ENCODE measurements around the gene ZNF473. TPM values are rescaled to one million over a fixed set of nuclear protein-coding genes. Genes with fewer than 3 reads are reported as not detected.

The ZNF473 gene
- total RNA-seq, 1 donor from 2014 or later = 9.7 TPM

- H3K4me3 ChIP-seq (ENCODE audit: insufficient read depth, low read depth, low read length) = no peak overlapping the region
- H3K9me3 Mint-ChIP-seq (ENCODE audit: unreplicated experiment) = no peaks in the 10 kb centered on the region
- H3K27ac Mint-ChIP-seq (ENCODE audit: unreplicated experiment) = no peak overlapping the region
- H3K36me3 Mint-ChIP-seq (ENCODE audit: low read depth, unreplicated experiment) = peaks cover 39% of the 10 kb centered on the region
- H3K4me1 ChIP-seq (ENCODE audit: insufficient read depth, low read length) = peaks cover 13% of the 10 kb centered on the region
- TF ChIP-seq, protein P1, sequence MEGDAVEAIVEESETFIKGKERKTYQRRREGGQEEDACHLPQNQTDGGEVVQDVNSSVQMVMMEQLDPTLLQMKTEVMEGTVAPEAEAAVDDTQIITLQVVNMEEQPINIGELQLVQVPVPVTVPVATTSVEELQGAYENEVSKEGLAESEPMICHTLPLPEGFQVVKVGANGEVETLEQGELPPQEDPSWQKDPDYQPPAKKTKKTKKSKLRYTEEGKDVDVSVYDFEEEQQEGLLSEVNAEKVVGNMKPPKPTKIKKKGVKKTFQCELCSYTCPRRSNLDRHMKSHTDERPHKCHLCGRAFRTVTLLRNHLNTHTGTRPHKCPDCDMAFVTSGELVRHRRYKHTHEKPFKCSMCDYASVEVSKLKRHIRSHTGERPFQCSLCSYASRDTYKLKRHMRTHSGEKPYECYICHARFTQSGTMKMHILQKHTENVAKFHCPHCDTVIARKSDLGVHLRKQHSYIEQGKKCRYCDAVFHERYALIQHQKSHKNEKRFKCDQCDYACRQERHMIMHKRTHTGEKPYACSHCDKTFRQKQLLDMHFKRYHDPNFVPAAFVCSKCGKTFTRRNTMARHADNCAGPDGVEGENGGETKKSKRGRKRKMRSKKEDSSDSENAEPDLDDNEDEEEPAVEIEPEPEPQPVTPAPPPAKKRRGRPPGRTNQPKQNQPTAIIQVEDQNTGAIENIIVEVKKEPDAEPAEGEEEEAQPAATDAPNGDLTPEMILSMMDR (IDR thresholded peaks at IDR 0.05; ENCODE audit: insufficient read depth, low read depth, low read length) = no peak
- no peak for TF ChIP-seq EZH2 (IDR thresholded peaks at IDR 0.05; ENCODE audit: insufficient read depth, low read length)
- no peaks in the 10 kb centered on the region for H3K27me3 Mint-ChIP-seq (ENCODE audit: low read depth, unreplicated experiment)
- H3K4me2 ChIP-seq (ENCODE audit: low read length) = no peak overlapping the region
- no peak overlapping the region for H3K4me3 Mint-ChIP-seq (ENCODE audit: unreplicated experiment)
- no peaks in the 10 kb centered on the region for H3K27me3 ChIP-seq (ENCODE audit: insufficient read depth, low read length)
- H2AFZ ChIP-seq (ENCODE audit: low read depth, low read length) = no peak overlapping the region
- H3K79me2 ChIP-seq (ENCODE audit: insufficient read depth, low read length) = no peaks in the 10 kb centered on the region
- peaks cover 12% of the 10 kb centered on the region for H3K36me3 ChIP-seq (ENCODE audit: insufficient read depth, low read length)
- peaks cover 9% of the 10 kb centered on the region for H3K4me1 Mint-ChIP-seq (ENCODE audit: low read depth, unreplicated experiment)
- no peak overlapping the region for H3K9ac ChIP-seq (ENCODE audit: low read length)
- H3K9me3 ChIP-seq (ENCODE audit: insufficient read depth, low read depth, low read length) = no peaks in the 10 kb centered on the region
- peaks cover 55% of the 10 kb centered on the region for H4K20me1 ChIP-seq (ENCODE audit: insufficient read depth, low read length)
- no peak overlapping the region for H3K27ac ChIP-seq (ENCODE audit: low read depth, low read length)
- FAIRE-seq = no peak
- DNase-seq (ENCODE audit: low read depth) = no peak
These were observed 25.6 kb upstream of the ZNF473 start for GRCh38 chr19:50000038-50000840.

DNA sequence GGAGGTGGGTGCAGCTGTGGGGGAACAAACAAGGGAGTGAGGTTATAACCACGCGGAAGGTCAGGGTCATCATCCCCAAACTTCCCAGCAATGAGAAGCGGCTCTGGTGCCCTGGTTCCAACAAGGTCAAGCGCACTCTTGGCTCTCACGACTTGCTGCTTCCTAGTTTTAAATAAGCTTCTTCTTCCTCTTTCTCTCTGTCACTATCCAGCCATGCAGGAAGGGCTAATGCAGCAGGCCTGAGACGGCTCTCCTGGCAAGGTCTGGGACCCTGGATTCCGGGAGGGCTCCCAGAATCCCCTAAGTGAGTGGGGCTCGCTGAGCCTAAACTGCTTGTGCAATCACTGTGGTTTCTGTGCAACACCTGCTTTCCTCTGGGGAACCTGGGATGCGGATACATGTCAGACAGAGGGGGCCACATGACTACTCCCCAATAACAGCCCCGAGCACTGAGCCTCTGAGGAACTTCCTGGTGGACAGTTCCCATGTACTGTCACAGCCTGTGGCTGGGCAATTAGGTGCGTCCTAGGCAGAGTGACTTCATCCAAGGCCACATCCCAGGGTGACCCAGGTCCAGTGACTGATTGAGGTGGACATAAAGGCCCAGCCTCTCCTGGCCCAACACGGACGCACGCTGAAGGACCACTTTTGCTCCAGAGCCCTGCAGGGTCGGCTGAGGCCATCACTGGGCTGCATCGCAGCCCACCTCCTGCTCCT, 24.8 kb upstream of the ZNF473 start:
- no peak overlapping the region for H3K4me2 ChIP-seq (ENCODE audit: low read length)
- H4K20me1 ChIP-seq (ENCODE audit: insufficient read depth, low read length) = peaks cover 60% of the 10 kb centered on the region
- Mint-ChIP-seq H3K4me3 (ENCODE audit: unreplicated experiment) (no peak overlapping the region), H3K27ac (ENCODE audit: unreplicated experiment) (no peak overlapping the region), H3K27me3 (ENCODE audit: low read depth, unreplicated experiment) (no peaks in the 10 kb centered on the region), H3K9me3 (ENCODE audit: unreplicated experiment) (no peaks in the 10 kb centered on the region), H3K4me1 (ENCODE audit: low read depth, unreplicated experiment) (peaks cover 9% of the 10 kb centered on the region), H3K36me3 (ENCODE audit: low read depth, unreplicated experiment) (peaks cover 39% of the 10 kb centered on the region)
- DNase-seq (ENCODE audit: low read depth) (no peak), FAIRE-seq (no peak)
- no peaks in the 10 kb centered on the region for H3K79me2 ChIP-seq (ENCODE audit: insufficient read depth, low read length)
- peaks cover 13% of the 10 kb centered on the region for H3K4me1 ChIP-seq (ENCODE audit: insufficient read depth, low read length)
- no peak overlapping the region for H3K9ac ChIP-seq (ENCODE audit: low read length)
- no peak for TF ChIP-seq EZH2 (IDR thresholded peaks at IDR 0.05; ENCODE audit: insufficient read depth, low read length)
- TF ChIP-seq, protein P1 (IDR thresholded peaks at IDR 0.05; ENCODE audit: insufficient read depth, low read depth, low read length) = no peak
- H3K27ac ChIP-seq (ENCODE audit: low read depth, low read length) = no peak overlapping the region
- H3K9me3 ChIP-seq (ENCODE audit: insufficient read depth, low read depth, low read length) = no peaks in the 10 kb centered on the region
- peaks cover 12% of the 10 kb centered on the region for H3K36me3 ChIP-seq (ENCODE audit: insufficient read depth, low read length)
- no peak overlapping the region for H3K4me3 ChIP-seq (ENCODE audit: insufficient read depth, low read depth, low read length)
- H3K27me3 ChIP-seq (ENCODE audit: insufficient read depth, low read length) = no peaks in the 10 kb centered on the region
- no peak overlapping the region for H2AFZ ChIP-seq (ENCODE audit: low read depth, low read length)
